Activated CD4-positive, alpha-beta memory T cell treated with anti-CD3 and anti-CD28 coated beads for 36 hours (primary cell): Measurements from ENCODE around the gene SYCP2L. TPM values are rescaled to one million over a fixed set of nuclear protein-coding genes. Genes with fewer than 3 reads are reported as not detected.
"Not testable (repeated sequence)": the region's sequence is repeated elsewhere in the genome, so short reads cannot be mapped to it uniquely, and the experiment has no call there.

Source experiments
- CTCF ChIA-PET: fragments of 350-600 bp; sonication (Branson Sonifier 250); formaldehyde crosslinking; loops from one replicate; lab custom pipeline; 2021; ENCODE audit warnings: antibody characterized with exemption, inconsistent platforms; lab: Charles Lee
- POLR2A ChIA-PET: fragments of 350-600 bp; sonication (Branson Sonifier 250); formaldehyde crosslinking; loops from one replicate; lab custom pipeline; 2021; ENCODE audit warnings: antibody characterized with exemption; lab: Charles Lee
- DNase-seq: peaks from one replicate; pipeline ENCODE4 v3.0.0-alpha.2; 2020
- H3K27ac Mint-ChIP-seq: one replicate; pipeline ENCODE4 v1.8.0; 2021; ENCODE audit warnings: mixed read lengths
- H3K27me3 Mint-ChIP-seq: one replicate; pipeline ENCODE4 v1.8.0; 2021; ENCODE audit warnings: mixed read lengths
- H3K36me3 Mint-ChIP-seq: one replicate; pipeline ENCODE4 v1.8.0; 2021; ENCODE audit warnings: mixed read lengths
- H3K4me1 Mint-ChIP-seq: one replicate; pipeline ENCODE4 v1.8.0; 2021; ENCODE audit warnings: low read depth, mixed read lengths
- H3K4me3 Mint-ChIP-seq: one replicate; pipeline ENCODE4 v1.8.0; 2021; ENCODE audit warnings: mild to moderate bottlenecking, mixed read lengths
- H3K9me3 Mint-ChIP-seq: one replicate; pipeline ENCODE4 v1.8.0; 2021; ENCODE audit warnings: mixed read lengths
- intact Hi-C: fragments of 100-400 bp; cut with micrococcal nuclease; formaldehyde crosslinking; loops from one replicate; pipeline ENCODE4 v1.15.1; 2023
- total RNA-seq, 2 experiments: library from RNA; stranded (reverse); gene quantifications; one replicate each; pipeline ENCODE4 v1.2.3, GENCODE V29; 2021

SYCP2L gene
- total RNA-seq, 2 experiments from 2014 or later = 0.10 TPM; not detected in 1

DNA sequence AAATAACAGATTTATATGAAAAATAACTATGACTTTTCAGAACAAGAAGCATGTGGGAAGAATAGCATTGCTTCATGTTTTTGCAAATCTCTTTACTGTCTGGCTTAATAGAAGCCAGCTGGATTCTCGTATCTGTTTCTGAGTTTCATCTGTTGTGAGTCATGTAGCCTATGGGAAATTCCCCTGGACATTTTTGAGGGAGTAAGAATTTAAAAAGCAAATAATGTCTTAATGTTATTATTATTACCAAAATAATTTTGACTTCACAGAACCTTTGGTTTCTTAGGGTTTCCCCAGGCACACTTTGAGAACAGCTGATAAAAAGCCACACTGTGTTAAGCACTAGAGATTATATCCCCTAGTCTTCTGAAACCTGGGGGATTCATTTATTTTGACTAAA, 75.8 kb downstream of the SYCP2L start:
- Mint-ChIP-seq H3K27me3 (peaks cover 7% of the 10 kb centered on the region), H3K4me1 (no peaks in the 10 kb centered on the region), H3K27ac (no peak overlapping the region), H3K9me3 (peaks cover 17% of the 10 kb centered on the region), H3K36me3 (no peaks in the 10 kb centered on the region), H3K4me3 (no peak overlapping the region)
- CTCF ChIA-PET = interaction anchor here (0.7 kb wide), 1 partner anchor 8 kb away, joined by 3 read pairs; no protein-coding TSS in a partner anchor
- POLR2A ChIA-PET = no interaction called here
- intact Hi-C loops = loop anchor here (10.0 kb wide), 1 partner anchor 978 kb away; no protein-coding TSS in a partner anchor
- no peak for DNase-seq

DNA sequence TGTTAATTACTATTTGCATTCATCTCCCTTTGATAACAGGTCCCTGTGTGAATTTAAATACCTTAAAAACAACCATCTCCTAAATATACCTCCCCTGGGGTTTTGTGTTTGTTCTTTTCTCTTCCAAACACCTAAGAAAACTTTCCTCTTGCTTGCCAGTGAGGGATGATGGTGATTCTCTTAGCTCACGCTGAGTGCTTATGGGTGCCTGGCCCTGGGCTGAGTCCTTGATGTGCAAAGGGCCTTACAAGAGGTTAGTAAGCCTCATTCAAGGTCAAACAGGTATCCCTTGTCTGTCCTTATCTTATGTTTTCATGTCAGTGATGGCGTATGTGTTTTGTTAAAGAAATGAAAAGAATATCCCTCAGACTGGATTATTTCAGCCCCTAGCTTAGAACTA, 76.3 kb downstream of the SYCP2L start:
- DNase-seq = no peak
- H3K27ac Mint-ChIP-seq = no peak overlapping the region
- CTCF ChIA-PET = no interaction called here
- peaks cover 7% of the 10 kb centered on the region for H3K27me3 Mint-ChIP-seq
- H3K4me3 Mint-ChIP-seq = no peak overlapping the region
- H3K9me3 Mint-ChIP-seq = peaks cover 21% of the 10 kb centered on the region
- H3K36me3 Mint-ChIP-seq = no peaks in the 10 kb centered on the region
- POLR2A ChIA-PET = no interaction called here
- intact Hi-C loops = loop anchor here (10.0 kb wide), 1 partner anchor 978 kb away; no protein-coding TSS in a partner anchor
- H3K4me1 Mint-ChIP-seq = no peaks in the 10 kb centered on the region

DNA sequence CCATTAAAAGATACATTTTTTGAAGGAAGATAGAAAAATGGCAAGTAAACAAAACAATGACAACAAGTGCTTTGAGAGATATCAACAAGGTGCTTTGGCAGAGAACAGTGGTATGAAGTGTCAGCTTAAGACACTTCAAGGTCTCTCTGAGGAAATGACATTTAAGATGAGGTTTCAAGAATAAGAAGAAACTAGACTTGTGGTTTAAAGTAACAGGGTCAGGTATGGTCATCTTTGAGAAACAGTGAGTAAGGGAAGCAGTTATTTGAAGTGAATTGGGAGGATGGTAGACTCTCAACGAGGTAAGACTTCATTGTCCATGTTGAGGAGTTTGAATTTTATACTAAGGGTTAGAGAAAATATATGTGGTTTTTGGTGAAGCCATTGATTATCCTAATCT, 77.8 kb downstream of the SYCP2L start:
- no peak overlapping the region for H3K4me3 Mint-ChIP-seq
- ChIA-PET POLR2A (no interaction called here), CTCF (no interaction called here)
- H3K9me3 Mint-ChIP-seq = peaks cover 21% of the 10 kb centered on the region
- H3K27ac Mint-ChIP-seq = no peak overlapping the region
- peaks cover 5% of the 10 kb centered on the region for H3K27me3 Mint-ChIP-seq
- H3K4me1 Mint-ChIP-seq = no peaks in the 10 kb centered on the region
- DNase-seq = no peak
- intact Hi-C loops = loop anchor here (10.0 kb wide), 1 partner anchor 980 kb away; no protein-coding TSS in a partner anchor
- H3K36me3 Mint-ChIP-seq = no peaks in the 10 kb centered on the region

DNA sequence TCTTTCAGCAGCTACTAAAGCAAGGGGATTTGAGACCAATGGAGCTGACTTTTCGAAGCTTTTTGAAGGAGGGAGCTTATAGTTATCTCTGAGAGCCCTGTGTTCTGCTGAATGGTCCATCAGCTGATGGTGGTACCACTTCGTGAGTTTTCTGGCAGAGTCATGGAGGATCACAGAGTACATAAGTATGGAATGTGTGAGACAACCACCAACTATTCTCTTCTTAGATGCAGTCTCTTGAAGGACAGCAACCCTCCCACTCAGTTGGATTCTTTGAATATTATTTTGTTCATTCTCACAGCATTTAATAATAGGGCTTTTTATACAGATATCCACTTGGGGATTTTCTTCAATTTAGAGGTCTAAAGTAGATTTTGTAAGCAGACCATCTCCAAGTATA, 81.9 kb downstream of the SYCP2L start:
- ChIA-PET POLR2A (interaction anchor here (0.6 kb wide), 1 partner anchor 26 kb away, joined by 5 read pairs; no protein-coding TSS in a partner anchor), CTCF (no interaction called here)
- Mint-ChIP-seq H3K9me3 (peaks cover 21% of the 10 kb centered on the region), H3K27me3 (peaks cover 2% of the 10 kb centered on the region), H3K36me3 (no peaks in the 10 kb centered on the region), H3K27ac (no peak overlapping the region), H3K4me3 (no peak overlapping the region), H3K4me1 (no peaks in the 10 kb centered on the region)
- no peak for DNase-seq
- intact Hi-C loops = loop anchor here (10.0 kb wide), 1 partner anchor 984 kb away; no protein-coding TSS in a partner anchor

DNA sequence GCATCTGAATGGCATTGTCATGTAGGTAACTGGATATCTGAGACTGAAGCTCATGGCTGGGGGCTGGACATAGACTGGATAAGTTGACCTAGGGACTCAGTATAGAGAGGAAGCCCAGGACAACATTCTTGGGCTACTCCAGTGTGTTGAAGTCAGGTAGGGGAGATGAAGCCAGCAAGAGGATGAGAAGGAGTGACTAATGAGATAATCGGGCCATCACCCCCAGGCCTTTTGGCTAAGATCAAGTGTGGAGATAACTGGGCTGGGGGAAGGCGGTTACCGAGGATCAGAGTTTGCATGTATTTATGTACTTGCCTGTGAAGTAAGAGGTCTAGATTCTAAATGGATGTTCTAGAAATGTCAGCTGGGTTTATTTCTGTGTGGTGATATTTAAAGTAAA, 83.9 kb downstream of the SYCP2L start:
- no peak overlapping the region for H3K4me3 Mint-ChIP-seq
- intact Hi-C loops = no loop called here
- H3K27ac Mint-ChIP-seq = no peak overlapping the region
- peaks cover 14% of the 10 kb centered on the region for H3K9me3 Mint-ChIP-seq
- ChIA-PET POLR2A (no interaction called here), CTCF (interaction anchor here (2.0 kb wide), 1 partner anchor 16 kb away, joined by 7 read pairs; no protein-coding TSS in a partner anchor)
- H3K27me3 Mint-ChIP-seq = no peaks in the 10 kb centered on the region
- no peak for DNase-seq
- no peaks in the 10 kb centered on the region for H3K36me3 Mint-ChIP-seq
- no peaks in the 10 kb centered on the region for H3K4me1 Mint-ChIP-seq

DNA sequence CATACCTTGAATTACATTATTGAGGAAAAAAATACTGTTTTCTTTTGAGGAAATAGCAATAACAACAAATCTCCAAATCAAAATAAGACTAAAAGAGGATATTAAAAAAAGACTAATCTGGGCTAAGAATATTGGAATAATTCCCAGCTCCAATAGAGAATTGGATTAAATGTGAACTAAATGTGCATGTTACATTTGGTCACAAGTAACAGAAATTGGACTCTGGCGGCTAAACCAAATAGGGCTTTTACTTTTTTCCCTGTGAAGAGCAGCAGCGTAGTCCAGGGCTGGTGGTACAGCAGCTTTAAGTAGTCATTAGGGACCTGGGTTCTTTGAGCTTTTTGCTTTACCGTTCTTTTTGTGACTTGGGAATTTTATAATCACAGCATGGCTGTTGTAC, 85.3 kb downstream of the SYCP2L start:
- no peak overlapping the region for H3K4me3 Mint-ChIP-seq
- no peaks in the 10 kb centered on the region for H3K36me3 Mint-ChIP-seq
- no peaks in the 10 kb centered on the region for H3K4me1 Mint-ChIP-seq
- intact Hi-C loops = no loop called here
- CTCF ChIA-PET = interaction anchor here (2.0 kb wide), 1 partner anchor 18 kb away, joined by 7 read pairs; no protein-coding TSS in a partner anchor
- H3K27me3 Mint-ChIP-seq = no peaks in the 10 kb centered on the region
- no peak overlapping the region for H3K27ac Mint-ChIP-seq
- POLR2A ChIA-PET = no interaction called here
- no peak for DNase-seq
- H3K9me3 Mint-ChIP-seq = peaks cover 5% of the 10 kb centered on the region

DNA sequence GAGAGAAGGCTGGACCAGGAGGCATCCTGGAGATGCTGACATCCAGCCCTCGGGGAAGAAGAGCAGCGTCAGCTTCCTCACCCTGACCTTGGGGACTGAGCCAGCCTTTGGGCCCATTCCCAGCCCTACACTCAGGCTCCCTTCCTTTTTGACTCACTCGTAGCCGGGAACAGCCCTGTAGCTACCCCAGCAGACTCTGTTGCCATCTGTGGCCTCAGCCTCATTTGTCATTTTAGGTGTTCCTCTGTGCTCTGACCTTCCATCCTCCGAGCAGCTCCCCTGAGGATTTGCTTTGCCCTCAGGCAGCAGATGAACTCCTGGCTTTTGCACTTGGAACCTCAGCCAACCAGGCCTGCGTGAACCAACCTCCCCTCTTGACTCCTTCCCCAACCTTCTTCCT, 89.7 kb downstream of the SYCP2L start:
- Mint-ChIP-seq H3K4me3 (no peak overlapping the region), H3K9me3 (no peaks in the 10 kb centered on the region), H3K4me1 (no peaks in the 10 kb centered on the region), H3K36me3 (no peaks in the 10 kb centered on the region), H3K27me3 (no peaks in the 10 kb centered on the region), H3K27ac (no peak overlapping the region)
- no peak for DNase-seq
- intact Hi-C loops = no loop called here
- ChIA-PET POLR2A (no interaction called here), CTCF (no interaction called here)

DNA sequence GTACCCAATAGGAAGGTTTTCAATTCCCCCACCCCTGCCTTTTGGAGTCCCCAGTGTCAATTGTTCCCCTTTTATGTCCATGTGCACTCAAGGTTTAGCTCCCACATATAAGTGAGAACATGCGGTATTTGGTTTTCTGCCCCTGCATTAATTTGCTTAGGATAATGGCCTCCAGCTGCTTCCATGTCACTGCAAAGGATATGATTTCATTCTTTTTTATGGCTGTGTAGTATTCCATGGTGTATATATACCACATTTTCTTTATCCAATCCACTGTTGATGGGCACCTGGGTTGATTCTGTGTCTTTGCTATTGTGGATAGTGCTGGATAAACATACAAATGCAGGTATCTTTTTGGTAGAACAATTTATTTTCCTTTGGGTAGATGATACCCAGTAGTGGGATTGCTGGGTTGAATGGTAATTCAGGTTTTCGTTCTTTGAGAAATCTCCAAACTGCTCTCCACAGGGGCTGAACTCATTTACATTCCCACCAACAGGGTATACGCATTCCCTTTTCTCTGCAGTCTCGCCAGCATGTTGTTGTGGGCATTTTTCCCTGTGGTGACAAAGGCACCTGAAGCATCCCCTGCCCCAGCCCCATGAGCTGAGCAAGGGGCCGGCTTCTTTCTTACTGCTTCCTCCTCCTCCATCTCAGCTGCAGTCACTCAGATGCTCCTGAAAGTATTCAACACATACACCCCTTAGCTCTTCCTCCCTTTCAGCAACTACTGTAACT, 90.5 kb downstream of the SYCP2L start:
- H3K4me1 Mint-ChIP-seq = no peaks in the 10 kb centered on the region
- ChIA-PET POLR2A (no interaction called here), CTCF (no interaction called here)
- H3K9me3 Mint-ChIP-seq = no peaks in the 10 kb centered on the region
- no peak overlapping the region for H3K4me3 Mint-ChIP-seq
- intact Hi-C loops = no loop called here
- no peak for DNase-seq
- no peaks in the 10 kb centered on the region for H3K27me3 Mint-ChIP-seq
- H3K36me3 Mint-ChIP-seq = no peaks in the 10 kb centered on the region
- no peak overlapping the region for H3K27ac Mint-ChIP-seq

DNA sequence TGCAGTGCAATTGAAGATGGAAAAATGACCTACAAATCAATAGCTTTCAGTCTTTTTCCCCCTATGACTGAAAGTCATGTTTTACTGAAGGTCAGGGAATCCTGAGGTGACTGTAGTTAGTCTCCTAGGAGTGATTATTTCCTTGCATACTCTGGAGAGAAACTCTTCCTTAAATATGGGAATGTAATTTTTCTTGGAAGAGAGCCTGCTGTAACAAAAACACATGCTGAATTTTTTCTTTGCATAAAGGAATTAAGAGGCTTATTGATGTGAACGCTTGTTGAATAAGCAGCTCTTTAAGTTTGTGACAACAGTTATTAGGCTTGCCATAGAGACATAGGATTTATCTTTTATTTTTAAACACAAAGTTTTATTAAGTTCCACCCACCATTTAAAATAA, 92.8 kb downstream of the SYCP2L start:
- no peak for DNase-seq
- Mint-ChIP-seq H3K4me3 (no peak overlapping the region), H3K36me3 (no peaks in the 10 kb centered on the region), H3K4me1 (no peaks in the 10 kb centered on the region), H3K27me3 (no peaks in the 10 kb centered on the region), H3K9me3 (no peaks in the 10 kb centered on the region), H3K27ac (no peak overlapping the region)
- intact Hi-C loops = no loop called here
- CTCF ChIA-PET = interaction anchor here (0.9 kb wide), 1 partner anchor 10 kb away, joined by 3 read pairs; no protein-coding TSS in a partner anchor
- POLR2A ChIA-PET = no interaction called here

DNA sequence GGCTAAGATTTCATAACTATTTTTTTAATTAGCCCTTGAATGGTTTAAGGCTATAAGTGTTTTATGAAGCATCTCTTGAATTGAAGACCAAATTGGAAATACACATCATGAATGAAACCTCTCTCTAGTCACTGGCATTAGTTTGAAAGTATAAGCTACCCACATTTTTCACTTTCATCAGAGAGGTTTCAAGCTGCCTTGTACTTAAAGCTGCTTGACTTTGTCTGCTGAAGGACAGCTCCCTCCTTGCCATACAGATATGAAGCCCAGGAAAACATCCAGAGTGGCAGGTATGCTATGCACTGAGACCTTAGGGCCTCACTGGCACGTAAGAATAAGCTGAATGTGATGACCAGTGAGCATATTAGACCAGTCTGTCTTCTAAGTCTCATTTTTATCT, 94.6 kb downstream of the SYCP2L start:
- intact Hi-C loops = no loop called here
- Mint-ChIP-seq H3K9me3 (peaks cover 3% of the 10 kb centered on the region), H3K4me1 (no peaks in the 10 kb centered on the region), H3K4me3 (no peak overlapping the region), H3K27me3 (no peaks in the 10 kb centered on the region), H3K27ac (no peak overlapping the region), H3K36me3 (no peaks in the 10 kb centered on the region)
- DNase-seq = no peak
- POLR2A ChIA-PET = no interaction called here
- CTCF ChIA-PET = interaction anchor here (1.2 kb wide), 1 partner anchor 27 kb away, joined by 3 read pairs; no protein-coding TSS in a partner anchor

DNA sequence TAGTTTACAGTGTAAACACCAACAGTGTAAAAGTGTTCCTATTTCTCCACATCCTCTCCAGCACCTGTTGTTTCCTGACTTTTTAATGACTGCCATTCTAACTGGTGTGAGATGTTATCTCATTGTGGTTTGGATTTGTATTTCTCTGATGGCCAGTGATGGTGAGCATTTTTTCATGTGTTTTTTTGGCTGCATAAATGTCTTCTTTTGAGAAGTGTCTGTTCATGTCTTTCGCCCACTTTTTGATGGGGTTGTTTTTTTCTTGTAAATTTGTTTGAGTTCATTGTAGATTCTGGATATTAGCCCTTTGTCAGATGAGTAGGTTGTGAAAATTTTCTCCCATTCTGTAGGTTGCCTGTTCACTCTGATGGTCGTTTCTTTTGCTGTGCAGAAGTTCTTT, 98.1 kb downstream of the SYCP2L start:
- CTCF ChIA-PET, intact Hi-C loops, DNase-seq, H3K4me3 Mint-ChIP-seq, POLR2A ChIA-PET, H3K27me3 Mint-ChIP-seq, H3K4me1 Mint-ChIP-seq, H3K36me3 Mint-ChIP-seq, H3K9me3 Mint-ChIP-seq, H3K27ac Mint-ChIP-seq: not testable (repeated sequence)

DNA sequence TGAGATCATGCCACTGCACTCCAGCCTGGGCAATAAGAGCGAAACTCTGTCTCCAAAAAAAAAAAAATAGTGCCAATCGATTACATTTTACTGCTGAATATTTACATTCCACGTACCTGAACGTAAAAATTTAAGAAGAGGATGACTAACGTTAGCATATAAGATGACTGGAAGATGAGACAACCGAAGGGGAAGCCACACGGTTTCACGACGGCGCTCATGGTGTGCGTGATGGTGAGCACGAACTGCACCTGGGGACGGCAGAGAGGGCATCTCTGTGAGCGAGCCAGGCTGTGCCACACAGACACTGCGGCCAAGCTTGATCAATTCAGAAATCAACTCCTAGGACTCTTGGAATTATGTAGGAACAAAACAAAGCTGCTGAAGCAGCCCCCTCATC, 102.7 kb downstream of the SYCP2L start:
- peaks cover 7% of the 10 kb centered on the region for H3K27me3 Mint-ChIP-seq
- H3K27ac Mint-ChIP-seq = no peak overlapping the region
- H3K4me3 Mint-ChIP-seq = no peak overlapping the region
- no peak for DNase-seq
- peaks cover 3% of the 10 kb centered on the region for H3K9me3 Mint-ChIP-seq
- no peaks in the 10 kb centered on the region for H3K4me1 Mint-ChIP-seq
- no peaks in the 10 kb centered on the region for H3K36me3 Mint-ChIP-seq
- ChIA-PET CTCF (no interaction called here), POLR2A (no interaction called here)
- intact Hi-C loops = no loop called here

DNA sequence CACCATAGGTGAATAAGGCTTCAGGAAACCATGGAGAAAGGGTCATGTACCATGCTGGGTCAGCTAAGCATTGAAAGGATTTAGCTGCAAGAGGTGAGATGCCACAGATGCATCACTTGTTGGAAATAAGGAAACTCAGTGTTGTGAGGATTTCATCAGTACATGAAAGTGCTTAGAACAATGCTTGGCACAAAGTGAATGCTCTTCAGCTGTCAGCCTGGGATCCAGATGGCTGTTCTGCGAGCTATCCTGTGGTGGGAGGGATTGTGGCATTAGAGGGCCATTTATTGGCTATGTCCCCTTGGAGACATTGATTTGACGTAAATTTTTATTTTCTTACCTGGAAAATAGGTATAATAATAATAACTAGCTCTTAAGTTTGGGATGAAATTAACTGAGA, 104.3 kb downstream of the SYCP2L start:
- intact Hi-C loops = no loop called here
- H3K27me3 Mint-ChIP-seq = peaks cover 7% of the 10 kb centered on the region
- H3K9me3 Mint-ChIP-seq = no peaks in the 10 kb centered on the region
- no peak for DNase-seq
- ChIA-PET POLR2A (no interaction called here), CTCF (interaction anchor here (0.6 kb wide), 1 partner anchor 123 kb away, joined by 3 read pairs; no protein-coding TSS in a partner anchor)
- H3K4me1 Mint-ChIP-seq = no peaks in the 10 kb centered on the region
- H3K4me3 Mint-ChIP-seq = no peak overlapping the region
- no peak overlapping the region for H3K27ac Mint-ChIP-seq
- no peaks in the 10 kb centered on the region for H3K36me3 Mint-ChIP-seq
